Measurements from ENCODE around the gene VSNL1. TPM values are rescaled to one million over a fixed set of nuclear protein-coding genes. Genes with fewer than 3 reads are reported as not detected.

VSNL1 gene
- total RNA-seq, 1 experiment from 2014 or later = 9.9 TPM

DNA sequence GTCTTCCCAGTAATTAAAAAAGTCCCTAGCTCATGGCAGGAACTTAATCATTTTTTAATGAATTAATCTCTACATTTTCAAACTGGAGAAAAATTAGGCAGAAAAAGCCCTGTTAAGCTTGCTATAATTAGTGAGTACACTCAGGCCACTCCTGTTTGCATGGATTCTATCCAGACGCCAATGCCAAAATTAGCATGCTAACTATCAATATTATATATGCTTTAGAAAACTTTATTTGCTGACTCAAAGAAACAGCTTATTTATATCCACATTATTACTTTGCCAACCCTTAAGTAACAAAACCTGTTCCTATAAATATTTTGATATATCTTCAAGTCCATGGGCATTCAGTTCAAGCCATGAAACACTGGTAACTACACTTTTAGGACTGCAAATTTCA, 122.2 kb downstream of the VSNL1 start:
- H2BK5ac ChIP-seq (ENCODE audit: insufficient read length, low read length) = no peak overlapping the region
- no peak for DNase-seq
- Mint-ChIP-seq H3K27me3 (ENCODE audit: low read depth) (no peaks in the 10 kb centered on the region), H3K4me3 (no peak overlapping the region), H3K9me3 (no peaks in the 10 kb centered on the region), H3K27ac (no peak overlapping the region), H3K4me1 (no peaks in the 10 kb centered on the region), H3K36me3 (ENCODE audit: insufficient read depth in 1 of 3, low read depth in 3 of 3) (peaks cover 16 to 37% (median 36%) of the 10 kb centered on the region in 3 experiments; a peak in 6 of 7 replicates)
- H3K4me1 ChIP-seq (ENCODE audit: insufficient read depth, low read length) = no peaks in the 10 kb centered on the region
- no peak overlapping the region for H2BK20ac ChIP-seq (ENCODE audit: low read depth, low read length, poor library complexity, severe bottlenecking)
- H3K23me2 ChIP-seq (ENCODE audit: insufficient read length, low read depth, low read length, poor library complexity, severe bottlenecking) = no peaks in the 10 kb centered on the region
- no peak overlapping the region for H4K5ac ChIP-seq (ENCODE audit: insufficient read length, low read depth, low read length)
- no peaks in the 10 kb centered on the region for H3K79me1 ChIP-seq (ENCODE audit: insufficient read depth, low read depth, low read length, poor library complexity, severe bottlenecking)
- H3K79me2 ChIP-seq (ENCODE audit: insufficient read depth, low read length) = no peaks in the 10 kb centered on the region
- H3K27ac ChIP-seq (ENCODE audit: insufficient read length, low read depth, low read length) = no peak overlapping the region
- H3K4ac ChIP-seq (ENCODE audit: low read depth, low read length) = no peak overlapping the region
- no CpG with 5 or more reads among the region's 1 CpG for WGBS (ENCODE audit: extremely low coverage, insufficient read length, low lambda C conversion rate)
- H3K18ac ChIP-seq (ENCODE audit: insufficient read length, low read depth, low read length) = no peak overlapping the region
- no peak overlapping the region for H3K4me2 ChIP-seq (ENCODE audit: insufficient read depth, insufficient read length, low read length)
- no peak overlapping the region for H4K91ac ChIP-seq (ENCODE audit: insufficient read length, low read depth, low read length)
- no peak overlapping the region for H3K23ac ChIP-seq (ENCODE audit: insufficient read length, low read depth, low read length)
- no peaks in the 10 kb centered on the region for H3K9me3 ChIP-seq (ENCODE audit: control insufficient read depth, low read depth, low read length)
- H2BK120ac ChIP-seq (ENCODE audit: low read depth, low read length, poor library complexity, severe bottlenecking) = no peak overlapping the region
- H2AK5ac ChIP-seq (ENCODE audit: insufficient read length, low read length) = no peak overlapping the region
- H2AFZ ChIP-seq (ENCODE audit: low read length) = no peak overlapping the region
- no peak overlapping the region for H3K56ac ChIP-seq (ENCODE audit: insufficient read length, low read depth, low read length)
- H4K8ac ChIP-seq (replicated peaks; ENCODE audit: insufficient read length, low read depth, low read length) = no peak overlapping the region
- H3K27me3 ChIP-seq (ENCODE audit: insufficient read depth, low read length) = no peaks in the 10 kb centered on the region
- TF ChIP-seq, protein P1, sequence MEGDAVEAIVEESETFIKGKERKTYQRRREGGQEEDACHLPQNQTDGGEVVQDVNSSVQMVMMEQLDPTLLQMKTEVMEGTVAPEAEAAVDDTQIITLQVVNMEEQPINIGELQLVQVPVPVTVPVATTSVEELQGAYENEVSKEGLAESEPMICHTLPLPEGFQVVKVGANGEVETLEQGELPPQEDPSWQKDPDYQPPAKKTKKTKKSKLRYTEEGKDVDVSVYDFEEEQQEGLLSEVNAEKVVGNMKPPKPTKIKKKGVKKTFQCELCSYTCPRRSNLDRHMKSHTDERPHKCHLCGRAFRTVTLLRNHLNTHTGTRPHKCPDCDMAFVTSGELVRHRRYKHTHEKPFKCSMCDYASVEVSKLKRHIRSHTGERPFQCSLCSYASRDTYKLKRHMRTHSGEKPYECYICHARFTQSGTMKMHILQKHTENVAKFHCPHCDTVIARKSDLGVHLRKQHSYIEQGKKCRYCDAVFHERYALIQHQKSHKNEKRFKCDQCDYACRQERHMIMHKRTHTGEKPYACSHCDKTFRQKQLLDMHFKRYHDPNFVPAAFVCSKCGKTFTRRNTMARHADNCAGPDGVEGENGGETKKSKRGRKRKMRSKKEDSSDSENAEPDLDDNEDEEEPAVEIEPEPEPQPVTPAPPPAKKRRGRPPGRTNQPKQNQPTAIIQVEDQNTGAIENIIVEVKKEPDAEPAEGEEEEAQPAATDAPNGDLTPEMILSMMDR (conservative IDR thresholded peaks at IDR 0.05) = no peak
- H2BK15ac ChIP-seq (ENCODE audit: low read depth, low read length) = no peak overlapping the region
- no peak overlapping the region for H3T11ph ChIP-seq (ENCODE audit: low read length)
- no peaks in the 10 kb centered on the region for H4K20me1 ChIP-seq (ENCODE audit: control insufficient read depth, insufficient read depth, insufficient read length)
- H3K9ac ChIP-seq (ENCODE audit: extremely low read depth, insufficient read length, low read length) = no peak overlapping the region
- no peak overlapping the region for H2BK12ac ChIP-seq (ENCODE audit: insufficient read length, low read depth, low read length)
- H3K14ac ChIP-seq (ENCODE audit: insufficient read depth, low read length) = no peak overlapping the region
